Sigmoid colon (tissue), 7 donors: ENCODE results near the gene ATP6V0E1. TPM values are rescaled to one million over a fixed set of nuclear protein-coding genes. Genes with fewer than 3 reads are reported as not detected.

ENCODE experiments used
- DNase-seq: peaks from one replicate; pipeline ENCODE4 v3.0.0-alpha.2; 2019
- H3K27ac ChIP-seq, 4 donors: fragments of 200-600 bp; sonication (generic); one replicate each; pipeline ENCODE4 v1.5.1; 2016 to 2019; ENCODE audit warnings: mild to moderate bottlenecking in 1 of 4
- H3K27me3 ChIP-seq, 3 donors: fragments of 200-600 bp; sonication (generic); one replicate each; pipeline ENCODE4 v1.5.1; 2019; ENCODE audit warnings: mild to moderate bottlenecking in 1 of 3
- H3K36me3 ChIP-seq, 4 donors: fragments of 200-600 bp; sonication (generic); one replicate each; pipeline ENCODE4 v1.5.1; 2016 to 2019
- H3K4me1 ChIP-seq, 4 donors: fragments of 200-600 bp; sonication (generic); one replicate each; pipeline ENCODE4 v1.5.1; 2017 to 2019
- H3K4me3 ChIP-seq, 4 donors: fragments of 200-600 bp; sonication (generic); one replicate each; pipeline ENCODE4 v1.5.1; 2017 to 2019; ENCODE audit warnings: mild to moderate bottlenecking in 2 of 4, moderate library complexity in 1 of 4
- H3K9me3 ChIP-seq, 4 donors: fragments of 200-600 bp in 3 of 4; sonication (generic) in 3 of 4; one replicate each; pipeline versions ENCODE4 v1.5.1 to v1.6.1; 2013 to 2019
- EP300 ChIP-seq, 4 donors: sonication (generic); formaldehyde crosslinking; IDR thresholded peaks; one replicate each; pipeline ENCODE4 v1.6.1; 2017; ENCODE audit warnings: antibody characterized with exemption in 4 of 4
- POLR2A ChIP-seq, 2 donors: fragments of 450-650 bp; IDR thresholded peaks; one replicate each; pipeline ENCODE4 v1.6.1; 2016; ENCODE audit warnings: antibody characterized with exemption in 2 of 2, mild to moderate bottlenecking in 2 of 2, moderate library complexity in 2 of 2
- POLR2AphosphoS5 ChIP-seq, 4 donors: sonication (generic); formaldehyde crosslinking; IDR thresholded peaks; one replicate each; pipeline ENCODE4 v1.6.1; 2017; ENCODE audit warnings: antibody characterized with exemption in 4 of 4
- WGBS, 2 donors: extraction: QIAGEN DNeasy Blood & Tissue Kit; methylation state at CpG; one replicate each; pipeline ENCODE4 v1.1.7; 2013; 5-methylcytosine and 5-hydroxymethylcytosine counted together
- intact Hi-C: fragments of 100-400 bp; cut with DNase I; formaldehyde crosslinking; loops from one replicate; pipeline ENCODE4 v1.15.1; 2023
- polyA plus RNA-seq, 3 donors: library from polyadenylated mRNA; stranded (reverse); fragments of 200-250 nt; gene quantifications; one replicate each; pipeline ENCODE4 v1.2.3, GENCODE V29; 2013
- total RNA-seq, 4 donors: library from RNA; depleted of rRNA; stranded (reverse); fragments of >200 nt; gene quantifications; one replicate each; pipeline ENCODE4 v1.1.0, GENCODE V29; 2016
- TF ChIP-seq, protein P1 (sequence below), 4 experiments: fragments of 450-650 bp in 3 of 4; fragments of 200-600 bp in 1 of 4; IDR thresholded peaks; one replicate each; pipeline ENCODE4 v1.5.1; 2016 to 2019; ENCODE audit warnings: antibody characterized with exemption in 4 of 4, mild to moderate bottlenecking in 3 of 4, moderate library complexity in 2 of 4
- donor health status: healthy with polysubstance abuse.
- donor health status: Bipolar disorder and iron deficiency.
- donor health status: healthy.

ATP6V0E1 gene
- total and polyA plus RNA-seq, 7 donors, result 117 to 261 (median 154) TPM

DNA sequence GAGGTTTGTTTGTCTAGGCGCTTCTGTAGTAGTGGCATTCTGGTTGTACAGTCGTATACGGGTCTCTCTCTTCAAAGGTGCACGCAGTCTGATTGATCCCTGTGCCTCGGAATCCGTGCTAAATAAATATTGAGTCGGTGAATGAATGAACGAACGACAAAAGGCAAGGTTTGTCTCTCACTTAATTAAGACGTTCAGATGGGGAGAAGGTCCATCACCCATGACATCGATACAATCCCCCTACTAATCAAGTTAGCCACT, 72.1 kb downstream of the ATP6V0E1 start:
- no peak for DNase-seq
- H3K4me3 ChIP-seq, result peak overlapping the region; percentile 77 to 100 (median 100)
- no peaks in the 10 kb centered on the region for H3K27me3 ChIP-seq
- 1% methylated on average over 11 of the region's 11 CpGs for WGBS, 2 donors
- H3K36me3 ChIP-seq, result no peaks in the 10 kb centered on the region
- H3K9me3 ChIP-seq, result no peaks in the 10 kb centered on the region
- intact Hi-C loops, result loop anchor here (5.0 to 10.0 kb wide), 3 partner anchors 87 to 601 kb away; partner anchors contain the start of genes BNIP1 and SH3PXD2B
- TF ChIP-seq POLR2A (IDR thresholded peaks at IDR 0.05), result no peak
- no peak for TF ChIP-seq EP300 (IDR thresholded peaks at IDR 0.05)
- TF ChIP-seq POLR2AphosphoS5 (IDR thresholded peaks at IDR 0.05), result no peak
- TF ChIP-seq, protein P1, sequence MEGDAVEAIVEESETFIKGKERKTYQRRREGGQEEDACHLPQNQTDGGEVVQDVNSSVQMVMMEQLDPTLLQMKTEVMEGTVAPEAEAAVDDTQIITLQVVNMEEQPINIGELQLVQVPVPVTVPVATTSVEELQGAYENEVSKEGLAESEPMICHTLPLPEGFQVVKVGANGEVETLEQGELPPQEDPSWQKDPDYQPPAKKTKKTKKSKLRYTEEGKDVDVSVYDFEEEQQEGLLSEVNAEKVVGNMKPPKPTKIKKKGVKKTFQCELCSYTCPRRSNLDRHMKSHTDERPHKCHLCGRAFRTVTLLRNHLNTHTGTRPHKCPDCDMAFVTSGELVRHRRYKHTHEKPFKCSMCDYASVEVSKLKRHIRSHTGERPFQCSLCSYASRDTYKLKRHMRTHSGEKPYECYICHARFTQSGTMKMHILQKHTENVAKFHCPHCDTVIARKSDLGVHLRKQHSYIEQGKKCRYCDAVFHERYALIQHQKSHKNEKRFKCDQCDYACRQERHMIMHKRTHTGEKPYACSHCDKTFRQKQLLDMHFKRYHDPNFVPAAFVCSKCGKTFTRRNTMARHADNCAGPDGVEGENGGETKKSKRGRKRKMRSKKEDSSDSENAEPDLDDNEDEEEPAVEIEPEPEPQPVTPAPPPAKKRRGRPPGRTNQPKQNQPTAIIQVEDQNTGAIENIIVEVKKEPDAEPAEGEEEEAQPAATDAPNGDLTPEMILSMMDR (IDR thresholded peaks at IDR 0.05), result no peak
- peak overlapping the region; percentile 97 to 100 (median 99) for H3K27ac ChIP-seq
- H3K4me1 ChIP-seq, result peaks cover 0 to 57% (median 53%) of the 10 kb centered on the region in 4 donors

DNA sequence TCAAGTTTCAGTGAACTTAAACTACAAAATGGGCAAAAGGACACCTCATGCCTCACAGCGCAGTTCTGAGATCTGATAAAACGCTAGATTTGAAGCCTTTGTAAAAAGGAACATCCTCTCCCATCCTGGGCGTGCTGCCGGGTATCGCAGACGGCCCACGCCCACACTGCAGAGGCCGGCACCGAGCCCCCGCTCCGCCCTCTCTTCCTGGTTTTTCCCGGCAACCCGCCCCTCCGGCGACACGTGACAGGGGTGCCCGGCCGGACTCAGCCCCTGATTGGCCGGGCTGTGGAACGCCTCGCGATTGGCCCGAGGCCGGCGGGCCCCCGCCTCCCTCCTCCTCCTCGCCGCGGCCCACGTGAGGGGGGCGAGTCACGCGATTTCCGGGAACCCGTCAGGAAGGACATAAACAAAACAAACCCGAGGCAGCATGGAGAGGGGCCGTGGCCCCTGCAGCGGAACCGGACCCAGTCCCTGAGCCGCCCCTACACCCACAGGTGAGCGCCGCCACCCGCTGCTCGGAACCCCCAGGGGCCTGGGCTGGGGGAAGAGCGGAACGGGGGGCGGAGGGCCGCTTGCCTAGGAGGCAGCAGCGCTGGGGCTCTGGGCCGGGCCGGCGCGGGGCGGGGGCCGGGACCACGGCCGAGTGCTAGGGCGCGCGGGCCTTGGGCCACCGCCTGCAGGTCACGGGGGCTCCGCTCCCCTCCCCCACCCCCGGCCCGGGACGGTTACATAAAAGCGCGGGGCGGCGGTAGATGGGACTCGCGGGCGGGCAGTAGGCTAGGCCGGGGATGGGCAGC, 72.6 kb downstream of the ATP6V0E1 start, which contains the start of gene CREBRF:
Gene CREBRF, plus strand, starts transcription at position 370 of the 800 bp plus-strand sequence. CDS start 24,424 bp downstream, outside the sequence.
- peak; percentile 73 to 93 (median 75) for TF ChIP-seq POLR2AphosphoS5 (IDR thresholded peaks at IDR 0.05)
- TF ChIP-seq EP300 (IDR thresholded peaks at IDR 0.05), result peak in 3 of 4 donors; percentile 20 to 87 (median 75)
- TF ChIP-seq, protein P1 (IDR thresholded peaks at IDR 0.05), result no peak
- peak in 1 of 2 donors; percentile 19 for TF ChIP-seq POLR2A (IDR thresholded peaks at IDR 0.05)
- H3K27me3 ChIP-seq, result no peaks in the 10 kb centered on the region
- no peaks in the 10 kb centered on the region for H3K9me3 ChIP-seq
- peaks cover 0 to 59% (median 56%) of the 10 kb centered on the region in 4 donors for H3K4me1 ChIP-seq
- peak within 1 kb of the TSS; percentile 77 to 100 (median 100) for H3K4me3 ChIP-seq
- H3K36me3 ChIP-seq, result no peaks in the 10 kb centered on the region
- 1% methylated on average over 74 of the region's 74 CpGs for WGBS, 2 donors
- intact Hi-C loops, result loop anchor here (5.0 to 10.0 kb wide), 3 partner anchors 86 to 601 kb away; partner anchors contain the start of genes BNIP1 and SH3PXD2B
- DNase-seq, result peak; percentile 99
- peak within 1 kb of the TSS; percentile 97 to 100 (median 99) for H3K27ac ChIP-seq

DNA sequence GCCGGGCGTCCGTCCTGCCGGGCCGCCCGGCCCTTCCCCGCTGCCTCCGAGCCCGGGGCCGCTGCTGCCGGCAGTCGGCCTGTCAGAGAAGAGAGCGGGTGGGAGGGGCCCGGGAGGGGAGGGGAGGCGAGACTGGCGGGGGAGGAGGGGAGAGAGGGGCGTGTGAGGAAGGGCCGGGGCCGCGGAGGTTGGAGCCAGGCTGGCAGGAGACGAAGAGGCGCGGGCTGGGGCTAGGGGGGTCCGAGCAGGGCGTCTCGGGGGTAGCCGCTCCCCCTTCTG, 73.2 kb downstream of the ATP6V0E1 start:
- H3K4me1 ChIP-seq, result peaks cover 0 to 63% (median 56%) of the 10 kb centered on the region in 4 donors
- TF ChIP-seq, protein P1 (IDR thresholded peaks at IDR 0.05), result no peak
- TF ChIP-seq POLR2A (IDR thresholded peaks at IDR 0.05) (no peak), EP300 (IDR thresholded peaks at IDR 0.05) (no peak), POLR2AphosphoS5 (IDR thresholded peaks at IDR 0.05) (no peak)

DNA sequence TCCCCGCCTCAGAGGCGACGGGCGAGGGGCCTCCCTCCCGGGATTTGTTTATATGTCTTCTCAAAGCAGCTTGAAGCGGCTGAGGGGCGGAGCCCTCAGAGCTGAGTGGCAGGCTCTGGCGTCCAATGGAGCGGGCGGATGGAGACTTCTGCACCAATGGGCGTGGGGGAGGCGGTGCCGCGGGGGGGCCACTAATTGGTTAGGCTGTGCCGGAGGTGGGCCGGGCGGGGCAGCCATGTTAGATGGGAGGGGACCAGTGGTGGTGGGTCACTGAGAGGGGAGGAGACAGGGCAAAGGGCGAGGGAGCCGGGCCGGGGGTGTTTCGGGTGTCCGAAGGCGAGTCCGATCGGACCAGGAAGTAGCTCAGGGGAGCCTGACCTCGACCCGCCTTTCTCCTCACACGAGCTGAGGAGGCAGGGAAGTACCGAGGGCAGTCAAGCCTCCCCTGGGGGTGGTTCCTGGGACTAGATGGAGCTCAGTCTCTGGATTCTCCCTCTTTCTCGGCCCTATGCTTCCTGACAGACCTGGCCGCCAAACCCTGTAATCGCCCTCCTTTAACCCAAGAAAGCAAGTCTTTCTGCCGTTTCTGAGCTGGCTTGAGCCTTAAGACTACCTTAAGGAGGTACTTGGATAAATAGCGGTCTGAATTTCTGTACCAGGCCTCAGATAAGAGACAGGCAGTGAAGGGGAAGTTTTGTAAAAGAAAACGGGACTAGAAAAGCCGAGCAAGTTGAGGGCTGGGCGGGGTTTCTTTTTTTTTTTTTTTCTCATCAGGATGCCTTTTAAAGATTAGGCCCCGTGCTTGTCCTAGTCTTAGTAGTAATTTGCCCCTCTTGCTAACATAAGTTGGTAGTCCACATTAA, 73.7 kb downstream of the ATP6V0E1 start:
- peak; percentile 99 for DNase-seq
- H3K4me3 ChIP-seq, result peak overlapping the region; percentile 77 to 100 (median 100)
- H3K36me3 ChIP-seq, result no peaks in the 10 kb centered on the region
- H3K4me1 ChIP-seq, result peaks cover 0 to 59% (median 53%) of the 10 kb centered on the region in 4 donors
- H3K27me3 ChIP-seq, result no peaks in the 10 kb centered on the region
- no peaks in the 10 kb centered on the region for H3K9me3 ChIP-seq
- WGBS, 2 donors, result 1% methylated on average over 38 of the region's 38 CpGs
- TF ChIP-seq, protein P1 (IDR thresholded peaks at IDR 0.05), result peak in 2 of 4 experiments; percentile 30
- TF ChIP-seq POLR2AphosphoS5 (IDR thresholded peaks at IDR 0.05) (peak in 3 of 4 donors; percentile 57 to 76 (median 60)), POLR2A (IDR thresholded peaks at IDR 0.05) (no peak)
- intact Hi-C loops, result loop anchor here (1.0 to 10.0 kb wide), 4 partner anchors 73 to 602 kb away; partner anchors contain the start of genes BNIP1 and SH3PXD2B
- peak overlapping the region; percentile 97 to 100 (median 99) for H3K27ac ChIP-seq

More for the DNA sequence above, 73.2 kb downstream of the ATP6V0E1 start:
- H3K4me3 ChIP-seq, result peak overlapping the region; percentile 77 to 100 (median 100)
- DNase-seq, result no peak
- no peaks in the 10 kb centered on the region for H3K36me3 ChIP-seq
- 0 to 1% methylated on average over 27 of the region's 27 CpGs for WGBS, 2 donors
- no peaks in the 10 kb centered on the region for H3K27me3 ChIP-seq
- intact Hi-C loops, result loop anchor here (1.0 to 10.0 kb wide), 4 partner anchors 72 to 602 kb away; partner anchors contain the start of genes BNIP1 and SH3PXD2B
- H3K9me3 ChIP-seq, result no peaks in the 10 kb centered on the region
- H3K27ac ChIP-seq, result peak overlapping the region; percentile 97 to 100 (median 99)
